Measurements from ENCODE around the gene SPATA25.

GRCh38 chr20:45873409-45874103 lies 13.9 kb downstream of the SPATA25 start:
- no peak for TF ChIP-seq POLR2A (IDR thresholded peaks at IDR 0.05)
- TF ChIP-seq, protein P1, sequence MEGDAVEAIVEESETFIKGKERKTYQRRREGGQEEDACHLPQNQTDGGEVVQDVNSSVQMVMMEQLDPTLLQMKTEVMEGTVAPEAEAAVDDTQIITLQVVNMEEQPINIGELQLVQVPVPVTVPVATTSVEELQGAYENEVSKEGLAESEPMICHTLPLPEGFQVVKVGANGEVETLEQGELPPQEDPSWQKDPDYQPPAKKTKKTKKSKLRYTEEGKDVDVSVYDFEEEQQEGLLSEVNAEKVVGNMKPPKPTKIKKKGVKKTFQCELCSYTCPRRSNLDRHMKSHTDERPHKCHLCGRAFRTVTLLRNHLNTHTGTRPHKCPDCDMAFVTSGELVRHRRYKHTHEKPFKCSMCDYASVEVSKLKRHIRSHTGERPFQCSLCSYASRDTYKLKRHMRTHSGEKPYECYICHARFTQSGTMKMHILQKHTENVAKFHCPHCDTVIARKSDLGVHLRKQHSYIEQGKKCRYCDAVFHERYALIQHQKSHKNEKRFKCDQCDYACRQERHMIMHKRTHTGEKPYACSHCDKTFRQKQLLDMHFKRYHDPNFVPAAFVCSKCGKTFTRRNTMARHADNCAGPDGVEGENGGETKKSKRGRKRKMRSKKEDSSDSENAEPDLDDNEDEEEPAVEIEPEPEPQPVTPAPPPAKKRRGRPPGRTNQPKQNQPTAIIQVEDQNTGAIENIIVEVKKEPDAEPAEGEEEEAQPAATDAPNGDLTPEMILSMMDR (IDR thresholded peaks at IDR 0.05): no peak
